ENCODE data around the gene VPS51. TPM values are rescaled to one million over a fixed set of nuclear protein-coding genes. Genes with fewer than 3 reads are reported as not detected.

VPS51 gene
- total and polyA plus RNA-seq, 10 of the 15 experiments (the other 5 are each of a cell fraction or from before 2014, with no cell fraction given) = 1.5 to 279 (median 53.2) TPM

DNA sequence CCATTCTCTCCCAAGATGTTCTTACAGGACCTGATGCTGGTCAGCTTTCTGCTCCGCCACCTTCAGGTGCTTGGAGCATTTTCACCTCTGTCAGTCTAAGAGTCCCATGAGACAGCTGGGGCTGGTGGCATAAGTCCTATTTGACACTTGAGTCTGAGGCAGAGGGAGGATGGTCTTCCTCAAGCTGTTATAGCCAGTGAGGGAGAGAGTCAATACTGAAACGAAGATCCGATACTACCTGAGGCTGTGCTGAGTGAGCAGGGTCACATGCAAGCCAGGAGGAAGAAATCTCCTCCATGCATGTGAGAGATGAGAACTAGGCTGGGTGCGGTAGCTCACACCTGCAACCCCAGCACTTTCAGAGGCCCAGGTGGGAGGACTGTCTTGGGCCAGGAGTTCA lies 6.4 kb upstream of the VPS51 start:
- in situ Hi-C loops (cut with MboI) = no loop called here
- H4K20me1 ChIP-seq (ENCODE audit: control insufficient read depth, insufficient read depth) = no peaks in the 10 kb centered on the region
- intact Hi-C loops (cut with micrococcal nuclease; ENCODE audit: unreplicated experiment) = no loop called here
- no peak overlapping the region for H3K4me2 ChIP-seq (ENCODE audit: control insufficient read depth, insufficient read depth)
- WGBS (ENCODE audit: insufficient coverage, insufficient replicate concordance, low lambda C conversion rate, missing lambda C conversion rate) = 89% methylated on average over 4 of the region's 4 CpGs
- FAIRE-seq (no peak), ATAC-seq (no peak), DNase-seq (ENCODE audit: low read depth, low spot score) (no peak)
- peaks cover 5 to 11% of the 10 kb centered on the region in 2 experiments for H3K36me3 ChIP-seq (ENCODE audit: control insufficient read depth in 2 of 2, insufficient read depth in 2 of 2, low read length in 1 of 2)
- no peak overlapping the region for H3K27ac ChIP-seq (ENCODE audit: control insufficient read depth, insufficient read depth)
- ChIA-PET RAD21 (ENCODE audit: unreplicated experiment) (no interaction called here), POLR2A (interaction anchor here (1.4 to 1.5 kb wide), 2 partner anchors 64 to 75 kb away, joined by 4 to 7 read pairs; partner anchors contain the start of gene ARL2), CTCF (interaction anchor here (1.1 to 2.0 kb wide), 4 partner anchors 12 to 77 kb away, joined by 3 to 6 read pairs (median 4); no protein-coding TSS in a partner anchor), SMC1A (ENCODE audit: uncharacterized antibody, unreplicated experiment) (interaction anchor here (0.6 to 2.2 kb wide), 3 partner anchors 29 to 276 kb away, joined by 3 to 5 read pairs (median 3); partner anchors contain the start of gene ARL2)
- TF ChIP-seq SIX5 (IDR thresholded peaks at IDR 0.05; ENCODE audit: low read depth, low read length, severe bottlenecking) = no peak
- no peak for TF ChIP-seq BRCA1 (IDR thresholded peaks at IDR 0.05; ENCODE audit: low read depth, low read length)
- TF ChIP-seq POU2F2 (IDR thresholded peaks at IDR 0.05; ENCODE audit: borderline replicate concordance, low read depth, low read length) = no peak
- H3K79me2 ChIP-seq (ENCODE audit: control insufficient read depth, insufficient read depth, low read length) = peaks cover 7% of the 10 kb centered on the region
- no peak overlapping the region for H2AFZ ChIP-seq (ENCODE audit: control insufficient read depth, low read depth, low read length)
- no peak overlapping the region for H3K9ac ChIP-seq (ENCODE audit: control insufficient read depth, insufficient read depth, low read length)
- no TSS peak for BruUV-seq (replicated peaks)
- H3K4me3 ChIP-seq = no peak overlapping the region
- H3K27me3 ChIP-seq (replicated peaks in 1 of 2; ENCODE audit: control insufficient read depth in 2 of 2, insufficient read depth in 2 of 2, low read length in 1 of 2) = no peaks in the 10 kb centered on the region
- H3K9me3 ChIP-seq (replicated peaks; ENCODE audit: control insufficient read depth, insufficient read depth, low read length) = no peaks in the 10 kb centered on the region
- H3K4me1 ChIP-seq (ENCODE audit: control insufficient read depth, insufficient read depth, low read length) = peaks cover 6% of the 10 kb centered on the region

DNA sequence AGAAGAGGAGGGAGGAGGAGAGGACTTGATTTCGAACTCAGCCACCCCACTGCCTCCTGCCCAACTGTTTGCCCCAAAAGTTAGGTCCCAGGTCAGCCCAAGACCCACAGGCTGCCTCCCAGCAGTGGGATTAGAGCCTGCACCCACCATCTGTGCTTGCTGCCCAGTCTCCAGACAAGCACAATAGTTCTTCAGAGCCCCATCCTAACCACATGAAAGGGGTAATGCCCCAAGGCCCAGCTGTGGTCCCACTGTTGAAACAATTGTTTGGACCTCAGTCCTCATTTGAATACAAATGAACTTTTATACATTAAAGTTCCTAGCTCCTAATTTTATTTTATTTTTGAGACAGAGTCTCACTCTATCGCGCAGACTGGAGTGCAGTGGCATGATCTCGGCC lies 5.4 kb upstream of the VPS51 start:
- Histone ChIP-seq H3K9ac (ENCODE audit: control insufficient read depth, insufficient read depth, low read length) (no peak overlapping the region), H3K4me3 (no peak overlapping the region), H3K4me2 (ENCODE audit: control insufficient read depth, insufficient read depth) (no peak overlapping the region), H2AFZ (ENCODE audit: control insufficient read depth, low read depth, low read length) (no peak overlapping the region), H4K20me1 (ENCODE audit: control insufficient read depth, insufficient read depth) (no peaks in the 10 kb centered on the region), H3K27me3 (replicated peaks in 1 of 2; ENCODE audit: control insufficient read depth in 2 of 2, insufficient read depth in 2 of 2, low read length in 1 of 2) (no peaks in the 10 kb centered on the region), H3K36me3 (ENCODE audit: control insufficient read depth in 2 of 2, insufficient read depth in 2 of 2, low read length in 1 of 2) (peaks cover 5 to 11% of the 10 kb centered on the region in 2 experiments), H3K79me2 (ENCODE audit: control insufficient read depth, insufficient read depth, low read length) (no peaks in the 10 kb centered on the region), H3K4me1 (ENCODE audit: control insufficient read depth, insufficient read depth, low read length) (no peaks in the 10 kb centered on the region), H3K27ac (ENCODE audit: control insufficient read depth, insufficient read depth) (no peak overlapping the region), H3K9me3 (replicated peaks; ENCODE audit: control insufficient read depth, insufficient read depth, low read length) (no peaks in the 10 kb centered on the region)
- FAIRE-seq = no peak
- POLR2A ChIA-PET = interaction anchor here (0.9 to 1.7 kb wide), 4 partner anchors 11 to 241 kb away, joined by 4 to 7 read pairs (median 4); partner anchors contain the start of genes ARL2 and SAC3D1
- no peak for ATAC-seq
- intact Hi-C loops (cut with micrococcal nuclease; ENCODE audit: unreplicated experiment) (no loop called here), in situ Hi-C loops (cut with MboI) (no loop called here)
- BruUV-seq (replicated peaks) = no TSS peak
- DNase-seq (ENCODE audit: low read depth, low spot score) = no peak
- RAD21 ChIA-PET (ENCODE audit: unreplicated experiment) = no interaction called here
- CTCF ChIA-PET = interaction anchor here (0.7 to 2.1 kb wide), 3 partner anchors 12 to 244 kb away, joined by 3 to 6 read pairs (median 5); no protein-coding TSS in a partner anchor
- no peak for TF ChIP-seq MYB (IDR thresholded peaks at IDR 0.05; ENCODE audit: borderline replicate concordance, low read depth, low read length)
- TF ChIP-seq POLR2A (IDR thresholded peaks at IDR 0.05; ENCODE audit: low read depth, low read length) = peak; percentile 40; the same call in 1 of the 2 replicates
- SMC1A ChIA-PET (ENCODE audit: uncharacterized antibody, unreplicated experiment) = interaction anchor here (1.0 to 2.2 kb wide), 4 partner anchors 11 to 77 kb away, joined by 3 to 5 read pairs (median 3); partner anchors contain the start of gene ARL2
- WGBS (ENCODE audit: insufficient coverage, insufficient replicate concordance, low lambda C conversion rate, missing lambda C conversion rate) = 95% methylated on average over 4 of the region's 4 CpGs

Measured in GM12878 (cell line).